GM21619 (cell line): ENCODE results near the gene P2RX1.
"Not testable (repeated sequence)": the region's sequence is repeated elsewhere in the genome, so short reads cannot be mapped to it uniquely, and the experiment has no call there.

Source experiments
- ATAC-seq: cut with Tn5 transposase; IDR thresholded peaks from one replicate; pipeline ENCODE4 v1.9.1; 2021; ENCODE audit not compliant: unreplicated experiment

The P2RX1 gene

GRCh38 chr17:3952186-3952585, 35.9 kb upstream of the P2RX1 start:
- no peak for ATAC-seq

GRCh38 chr17:3951420-3951819, 35.2 kb upstream of the P2RX1 start:
- ATAC-seq: no peak

- no peak for ATAC-seq
These were observed 34.7 kb upstream of the P2RX1 start for GRCh38 chr17:3951003-3951402.

- no peak for ATAC-seq
These were observed 34.3 kb upstream of the P2RX1 start for GRCh38 chr17:3950584-3950983.

- no peak for ATAC-seq
These were observed 33.2 kb upstream of the P2RX1 start for GRCh38 chr17:3949418-3949817.

GRCh38 chr17:3948551-3948950, 32.3 kb upstream of the P2RX1 start:
- not testable (repeated sequence) for ATAC-seq

- ATAC-seq: no peak
These were observed 31.1 kb upstream of the P2RX1 start for GRCh38 chr17:3947318-3947810.

GRCh38 chr17:3946711-3947235, 30.5 kb upstream of the P2RX1 start:
- no peak for ATAC-seq

- ATAC-seq: no peak
These were observed 28.5 kb upstream of the P2RX1 start for GRCh38 chr17:3944485-3945388.

- ATAC-seq: no peak
These were observed 27.1 kb upstream of the P2RX1 start for GRCh38 chr17:3943240-3943891.

GRCh38 chr17:3940965-3941698, 24.9 kb upstream of the P2RX1 start:
- no peak for ATAC-seq

GRCh38 chr17:3937359-3937758, 21.1 kb upstream of the P2RX1 start:
- ATAC-seq: no peak

GRCh38 chr17:3935825-3936355, 19.6 kb upstream of the P2RX1 start:
- ATAC-seq: no peak

GRCh38 chr17:3935140-3935542, 18.9 kb upstream of the P2RX1 start:
- no peak for ATAC-seq

GRCh38 chr17:3929764-3930163, 13.5 kb upstream of the P2RX1 start:
- ATAC-seq: no peak

- no peak for ATAC-seq
These were observed 12.9 kb upstream of the P2RX1 start for GRCh38 chr17:3929181-3929580.

GRCh38 chr17:3928406-3928805, 12.1 kb upstream of the P2RX1 start:
- no peak for ATAC-seq

- no peak for ATAC-seq
These were observed 11.5 kb upstream of the P2RX1 start for GRCh38 chr17:3927628-3928340.

- no peak for ATAC-seq
These were observed 10.8 kb upstream of the P2RX1 start for GRCh38 chr17:3926860-3927627.
